HG03175 (cell line): ENCODE measurements around the gene RPS21.
"Not testable (repeated sequence)": the region's sequence is repeated elsewhere in the genome, so short reads cannot be mapped to it uniquely, and the experiment has no call there.

Experiments
- ATAC-seq: cut with Tn5 transposase; IDR thresholded peaks from one replicate; pipeline ENCODE4 v1.9.1; 2021; ENCODE audit warnings: mild to moderate bottlenecking, moderate library complexity; ENCODE audit not compliant: unreplicated experiment

RPS21 gene

DNA sequence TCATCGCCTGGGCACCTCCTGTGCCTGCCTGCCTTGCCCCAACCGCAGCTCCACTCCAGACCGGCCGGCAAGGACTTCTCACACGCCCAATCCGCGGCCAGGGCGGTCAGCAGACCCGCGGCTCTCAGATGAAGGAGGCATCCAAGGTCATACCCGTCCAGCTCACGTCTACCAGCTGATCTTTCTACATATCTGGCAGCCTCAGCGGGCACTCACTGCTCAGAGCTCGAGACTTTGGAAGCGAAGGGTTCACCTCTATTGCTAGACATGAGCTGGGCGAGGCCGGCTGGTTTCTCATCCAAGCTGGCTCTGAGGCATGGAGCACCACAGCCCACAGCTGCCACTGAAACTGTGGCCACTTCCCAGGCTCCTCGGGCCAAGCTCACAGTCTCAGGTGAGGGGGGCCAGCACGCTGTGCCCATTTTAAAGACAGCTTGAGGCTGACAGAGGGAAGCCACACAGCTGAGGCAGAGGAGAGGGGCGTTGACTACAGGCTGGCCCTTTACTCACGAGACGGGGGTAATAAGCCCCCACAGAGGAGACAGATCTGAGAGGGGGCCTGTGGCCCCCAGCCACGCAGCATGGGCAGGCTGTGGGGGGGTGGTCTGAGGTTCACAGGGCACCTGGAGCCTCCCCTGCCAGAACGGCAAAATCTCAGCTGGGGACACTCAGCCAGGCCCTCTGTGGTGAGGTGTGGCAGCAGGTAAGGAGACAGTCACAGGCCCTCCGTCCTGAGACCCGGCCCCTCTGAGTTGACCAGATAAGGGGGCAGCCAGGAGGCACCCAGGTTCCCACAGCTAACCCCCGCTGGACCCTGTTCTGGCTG is 21.8 kb upstream of the RPS21 start:
- no peak for ATAC-seq

DNA sequence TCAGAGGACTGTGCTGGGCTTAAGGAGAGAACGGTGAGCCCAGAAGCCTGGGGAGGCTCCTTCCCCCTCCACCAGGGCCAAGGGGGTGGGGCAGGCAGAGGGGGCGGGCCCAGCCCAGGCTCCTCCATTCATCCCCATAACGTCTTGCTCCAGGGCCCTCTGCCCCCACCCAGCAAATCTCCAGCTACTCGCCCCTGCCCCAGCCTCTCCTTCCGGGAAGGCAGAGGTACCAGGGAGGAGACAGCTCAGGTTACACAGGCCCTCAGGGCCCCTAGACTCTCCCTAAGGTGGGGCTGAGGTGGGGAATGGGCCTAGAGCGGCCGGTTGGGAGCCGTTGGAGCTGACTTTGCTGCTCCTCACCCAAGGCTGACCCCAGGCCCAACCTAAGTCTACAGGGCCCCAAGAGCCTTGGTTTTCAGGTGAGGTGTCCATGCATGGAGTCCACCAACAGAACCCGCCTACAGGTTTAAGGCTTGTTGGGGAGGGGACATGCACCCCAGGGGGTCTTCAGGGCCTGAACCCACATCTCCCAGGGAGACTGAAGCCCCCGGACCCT is 21.0 kb upstream of the RPS21 start:
- ATAC-seq: no peak

DNA sequence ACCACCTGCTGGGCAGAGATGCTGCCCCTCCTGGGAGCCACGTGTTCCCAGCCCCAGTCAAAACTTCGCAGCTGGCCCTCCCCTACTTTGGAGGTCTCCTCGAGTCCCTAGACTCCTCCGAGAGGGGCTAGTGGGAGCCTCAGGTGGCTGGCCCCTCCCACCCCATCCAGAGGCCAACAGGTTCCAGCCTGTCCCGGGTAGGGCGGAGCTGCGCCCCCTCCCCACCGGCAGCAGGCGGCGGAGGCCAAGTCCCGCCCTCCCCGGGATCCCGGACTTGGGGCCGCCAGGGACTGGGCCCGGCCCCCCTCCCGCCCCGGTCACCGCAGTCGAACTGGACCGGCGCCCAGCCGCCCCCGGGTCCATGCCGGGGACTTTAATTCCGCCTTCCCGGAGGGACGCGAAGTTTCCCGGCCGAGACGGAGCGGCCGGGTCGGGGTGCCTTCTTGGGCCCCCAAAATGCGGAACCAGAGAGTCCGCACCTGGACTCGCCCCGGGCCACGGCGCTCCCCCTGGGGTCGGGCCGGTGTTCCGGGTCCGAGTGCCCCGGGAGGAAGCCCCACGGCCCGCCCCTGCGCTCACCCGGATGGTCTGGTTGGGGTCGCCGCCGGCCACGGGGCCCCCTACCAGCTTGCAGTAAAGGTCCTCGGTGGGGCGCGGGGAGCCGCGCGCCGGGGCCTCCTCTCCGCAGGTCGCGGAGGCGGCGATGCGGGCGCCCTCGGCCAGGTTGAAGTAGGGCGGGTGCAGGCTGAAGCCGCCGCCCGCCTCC is 20.4 kb upstream of the RPS21 start:
- no peak for ATAC-seq

DNA sequence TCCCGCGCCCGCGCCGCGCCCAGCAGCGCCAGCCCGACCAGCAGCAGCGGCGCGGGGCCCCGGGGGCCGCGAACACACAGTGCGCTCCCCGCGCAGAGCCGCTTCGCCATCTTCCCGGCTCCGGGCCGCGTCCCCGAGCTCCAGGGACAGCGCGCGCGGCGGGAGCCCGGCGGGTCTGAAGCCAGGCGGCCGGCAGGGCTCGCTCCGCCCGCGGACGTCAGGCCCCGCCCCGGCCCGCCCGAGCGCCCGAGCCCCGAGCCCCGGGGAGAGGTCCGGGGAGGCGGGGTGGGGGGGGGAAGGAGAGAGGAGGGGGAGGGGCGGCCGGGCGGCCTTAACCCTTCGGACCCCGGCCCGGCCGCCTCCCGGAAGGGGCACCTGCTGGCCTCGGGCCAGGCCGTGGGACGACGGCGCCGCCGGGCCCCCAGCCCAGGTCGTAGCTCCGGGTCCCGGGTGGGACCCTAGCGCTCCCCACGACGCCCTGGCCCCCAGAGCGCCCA is 19.7 kb upstream of the RPS21 start, which contains the start of gene LAMA5:
Gene LAMA5 (minus strand): TSS at position 177 of the 497 bp plus-strand sequence. CDS start 67 bp downstream, at position 110.
- no peak for ATAC-seq

DNA sequence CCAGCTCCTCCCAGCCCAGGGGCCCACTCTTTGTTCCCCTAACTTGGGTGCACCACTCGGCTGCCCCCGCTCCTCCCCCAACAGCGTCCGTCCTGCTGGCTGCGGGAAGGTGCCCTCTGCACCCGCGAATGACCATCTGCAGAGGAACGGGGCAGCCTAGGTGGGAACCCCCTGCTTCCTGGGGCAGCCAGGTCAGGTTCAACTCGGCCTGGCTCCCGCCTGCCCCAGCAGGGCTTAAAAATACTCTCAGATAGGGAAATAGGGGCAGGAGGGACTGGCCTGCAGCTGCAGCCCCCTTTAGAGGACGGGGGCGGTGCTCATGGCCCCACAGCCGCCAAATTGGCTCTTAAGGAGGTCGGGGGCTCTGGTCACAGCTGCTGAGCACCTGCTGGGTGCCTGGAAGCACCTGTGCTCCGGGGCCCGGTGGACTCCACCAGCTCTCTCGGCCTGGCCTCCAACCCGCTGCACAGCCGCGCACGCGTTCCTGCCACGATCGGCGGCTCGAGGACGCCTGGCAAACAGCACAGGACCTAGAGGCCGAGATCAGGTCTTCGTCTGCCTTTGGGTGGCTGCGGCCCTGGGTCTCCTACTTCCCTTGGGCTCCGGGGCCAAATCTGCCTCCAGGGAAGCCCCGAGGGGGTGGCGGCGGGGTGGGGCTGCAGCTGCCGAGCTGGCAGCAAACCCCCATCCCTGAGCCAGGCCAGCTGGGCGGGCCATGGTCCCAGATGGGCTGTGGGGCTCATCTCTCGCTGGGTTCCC is 19.1 kb upstream of the RPS21 start:
- no peak for ATAC-seq

DNA sequence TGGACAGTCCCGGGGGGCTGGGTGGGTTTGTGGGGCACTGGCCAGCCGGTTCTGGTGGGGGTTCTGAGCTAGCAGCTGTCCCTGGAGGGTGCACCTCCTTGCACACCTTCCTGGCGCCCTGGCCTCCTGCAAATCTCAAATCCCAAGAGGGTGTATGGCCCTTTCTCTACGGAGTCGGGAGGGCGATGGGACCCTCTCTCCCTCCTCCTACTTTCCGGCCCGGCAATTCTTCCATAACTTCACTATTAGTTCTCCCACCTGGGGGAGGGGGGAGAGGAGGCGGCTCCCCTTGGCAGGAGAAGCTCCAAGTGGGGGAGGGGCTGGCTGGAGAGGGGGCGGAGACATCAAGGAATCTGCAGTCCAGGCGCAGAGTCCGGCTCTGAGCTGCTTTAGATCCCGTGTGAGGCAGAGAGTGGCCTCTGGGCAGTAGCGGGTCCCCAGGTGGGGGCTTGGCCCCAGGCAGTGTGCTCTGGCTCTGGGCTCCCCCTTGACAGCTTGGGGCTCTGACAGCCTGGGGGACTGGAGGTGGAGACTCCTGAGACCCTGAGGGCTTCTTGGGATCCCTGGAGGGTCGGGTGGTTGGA is 18.4 kb upstream of the RPS21 start:
- ATAC-seq: no peak

DNA sequence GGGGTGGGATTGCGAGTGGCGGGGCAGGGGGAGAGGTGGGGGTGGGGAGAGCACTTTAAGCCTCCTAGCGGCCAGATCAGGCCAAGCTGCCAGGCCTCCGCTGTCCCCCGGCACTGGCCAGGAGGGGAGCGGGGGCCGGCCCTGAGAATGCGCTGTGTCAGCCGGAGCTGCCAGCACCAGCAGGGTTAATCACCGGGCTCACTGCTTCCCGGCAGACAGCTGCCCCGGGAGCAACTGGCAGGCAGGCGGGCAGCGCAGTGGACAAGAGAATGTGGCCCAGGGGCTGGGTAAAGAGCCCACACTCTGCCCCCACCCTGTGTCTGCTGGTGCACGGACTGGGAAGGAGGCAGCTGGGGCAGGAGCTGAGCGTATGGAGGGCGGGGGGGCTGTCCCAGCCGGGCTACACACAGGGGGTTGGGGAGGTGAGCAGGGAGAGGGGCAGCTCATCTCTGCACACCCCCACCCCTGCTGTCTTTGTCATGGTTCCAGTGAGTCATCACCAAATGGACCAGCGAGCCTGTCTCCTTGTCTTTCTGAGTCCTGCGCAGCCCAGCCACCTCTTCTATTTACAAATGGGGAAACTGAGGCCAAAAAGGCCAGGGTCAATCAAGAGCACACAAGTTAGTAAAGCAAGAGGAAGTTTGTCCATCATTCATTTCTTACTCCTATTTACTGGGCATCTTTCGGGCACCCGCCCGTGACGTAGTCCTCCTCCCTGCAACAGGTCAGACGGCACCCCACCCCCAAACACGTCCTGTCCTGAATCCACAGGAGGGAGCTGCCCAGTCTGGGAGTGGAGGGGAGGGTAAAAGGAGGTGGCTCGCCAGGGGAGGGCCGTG is 17.7 kb upstream of the RPS21 start:
- no peak for ATAC-seq

DNA sequence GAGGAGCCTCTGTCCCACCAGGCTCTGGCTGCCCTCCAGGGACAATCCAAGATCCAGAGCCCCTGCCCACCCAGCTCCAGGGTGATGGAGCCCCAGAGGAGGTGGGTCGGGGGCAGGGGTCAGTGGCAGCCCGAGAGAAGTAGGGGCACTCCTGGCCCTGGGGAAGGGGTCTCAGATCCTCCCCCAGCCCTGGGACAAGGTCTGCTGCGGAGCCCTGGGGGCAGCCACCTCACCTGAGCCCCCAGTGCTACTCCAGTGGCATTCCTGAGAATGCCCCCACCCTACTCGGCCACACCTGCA is 17.1 kb upstream of the RPS21 start:
- no peak for ATAC-seq

DNA sequence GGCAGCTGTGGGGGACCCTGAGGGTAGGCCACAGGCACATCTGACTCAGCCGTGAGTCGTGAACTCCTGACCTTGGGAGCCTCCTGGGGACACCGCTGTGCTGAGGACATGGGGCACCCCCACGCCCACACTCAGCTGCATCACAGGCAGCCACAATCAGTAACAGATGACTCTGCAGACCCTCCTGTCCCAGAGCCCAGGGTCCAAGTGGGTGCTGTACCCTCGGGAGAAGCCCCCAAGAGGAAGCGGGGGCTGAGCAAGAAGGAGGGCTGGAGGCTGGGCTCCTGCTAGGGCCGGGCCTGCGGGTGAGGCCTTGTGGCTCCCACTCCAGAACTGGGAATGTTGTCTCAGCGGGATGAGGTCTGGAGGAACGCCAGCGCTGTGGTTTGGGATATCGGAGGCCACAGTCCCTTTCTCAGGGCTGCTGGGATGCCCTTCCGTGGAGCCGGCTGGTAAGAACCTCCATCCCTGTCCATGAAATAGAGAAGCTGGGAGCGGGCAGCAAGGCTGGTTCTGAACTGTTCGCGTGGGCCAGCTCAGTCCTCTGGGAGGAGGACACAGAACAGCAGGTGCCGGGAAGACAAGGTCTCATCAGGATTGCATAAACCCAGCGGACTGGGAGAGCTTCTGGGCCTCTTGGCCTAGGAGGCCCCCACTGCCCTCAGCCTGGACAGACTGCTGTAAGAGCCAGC is 16.6 kb upstream of the RPS21 start:
- no peak for ATAC-seq

DNA sequence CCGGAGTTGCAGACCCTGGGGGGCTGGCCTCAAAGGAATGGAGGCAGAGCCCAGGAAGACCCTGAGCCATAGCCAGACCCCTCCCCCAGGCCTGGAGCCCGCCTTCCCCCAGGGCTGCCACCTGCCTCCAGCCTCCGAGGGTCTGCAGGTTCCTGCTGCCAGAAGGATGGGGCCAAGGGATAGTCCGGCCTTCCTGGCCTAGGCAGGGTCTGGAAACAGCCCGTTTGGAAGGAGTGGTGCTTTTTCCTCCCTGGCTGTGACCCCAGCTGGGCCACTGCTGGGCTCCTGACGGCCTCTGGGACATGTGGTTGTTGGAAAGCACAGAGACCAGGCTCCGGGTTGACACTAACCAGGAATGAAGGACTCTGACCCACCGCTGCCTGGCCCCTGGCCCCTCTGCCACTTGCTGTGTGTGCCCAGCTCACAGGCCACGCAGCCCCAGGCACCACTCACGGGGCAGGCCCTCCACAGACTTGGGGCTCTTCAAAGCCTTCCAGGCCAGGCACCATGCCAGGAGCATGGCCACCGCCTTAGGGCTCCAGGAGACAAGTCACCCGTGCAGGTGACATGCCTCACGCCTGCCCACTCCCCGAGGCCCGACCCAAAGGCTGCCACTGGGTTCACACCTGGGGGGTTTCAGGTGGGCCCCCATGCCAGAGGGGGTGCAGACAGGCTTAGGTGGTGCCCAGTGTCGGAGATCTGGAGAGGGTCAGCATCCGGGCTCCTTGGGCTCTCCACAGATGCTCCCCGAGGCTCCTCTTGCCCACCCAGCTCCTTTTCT is 15.9 kb upstream of the RPS21 start:
- no peak for ATAC-seq

DNA sequence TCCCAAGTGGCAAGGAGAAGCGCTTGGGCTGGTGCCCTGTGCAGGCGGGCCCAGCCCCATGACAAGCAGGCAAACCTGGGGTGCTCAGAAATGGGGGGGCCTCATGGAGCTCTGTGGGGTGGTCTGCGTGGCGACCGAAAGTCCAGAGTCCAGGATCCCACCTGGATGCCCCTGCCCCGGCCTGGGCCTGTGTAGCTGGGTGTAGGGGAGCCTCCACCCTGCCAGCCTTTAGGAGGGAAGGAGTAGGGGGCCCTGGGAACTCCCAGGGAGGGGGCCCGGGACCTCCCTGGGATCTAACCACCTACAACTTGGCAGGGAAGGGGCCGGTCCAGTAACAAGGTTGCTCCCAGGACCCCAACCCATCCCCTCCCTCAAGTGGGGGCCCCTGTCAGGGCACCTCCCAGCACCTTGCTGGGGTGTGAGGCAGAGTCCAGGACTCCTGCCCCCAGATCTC is 15.3 kb upstream of the RPS21 start:
- ATAC-seq: no peak

DNA sequence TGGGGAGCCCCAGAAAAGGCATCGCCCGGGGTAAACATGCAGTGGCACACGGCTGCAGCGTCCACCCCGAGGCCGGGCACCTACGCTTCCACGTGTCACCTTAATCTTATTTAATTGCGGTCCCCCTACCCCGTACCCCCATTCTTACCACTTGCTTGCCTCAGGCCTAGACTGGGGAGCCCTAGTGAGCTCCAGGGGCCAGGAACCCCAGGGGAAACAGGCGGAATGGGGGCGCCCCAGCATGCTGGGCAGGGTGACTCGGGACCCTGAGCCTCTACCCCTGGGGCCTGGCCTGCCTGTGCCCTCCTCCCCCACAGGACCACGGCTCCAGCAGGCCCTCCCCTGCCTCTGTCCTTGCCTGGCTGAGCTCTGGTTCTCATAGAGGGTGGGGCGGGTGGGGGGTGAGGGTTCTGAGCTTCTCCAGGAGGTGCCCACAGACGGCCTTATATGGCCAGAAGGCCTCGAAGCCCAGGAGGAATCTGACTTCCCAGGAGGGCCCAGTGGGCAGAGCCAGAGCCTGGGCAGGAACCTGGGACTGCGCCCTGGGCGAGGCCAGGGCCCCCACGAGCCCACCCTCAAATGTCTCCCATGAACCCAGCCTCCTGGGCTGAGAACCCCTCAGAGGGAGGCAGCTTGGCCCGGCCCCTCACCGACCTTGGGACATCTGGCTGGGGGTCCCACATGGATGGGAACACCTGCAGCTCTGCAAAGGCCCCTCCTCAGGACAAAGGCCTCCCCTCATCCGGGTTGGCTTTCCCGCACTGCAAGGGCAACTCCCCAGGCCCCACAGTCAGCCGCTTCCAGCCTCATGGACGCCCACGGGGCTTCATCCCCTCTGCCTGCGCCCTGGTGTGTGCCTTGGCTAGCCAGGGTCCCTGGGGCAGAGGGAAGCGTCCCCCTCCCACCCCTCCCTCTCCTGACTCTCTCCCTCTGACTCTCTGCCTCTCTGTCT is 14.6 kb upstream of the RPS21 start:
- no peak for ATAC-seq

DNA sequence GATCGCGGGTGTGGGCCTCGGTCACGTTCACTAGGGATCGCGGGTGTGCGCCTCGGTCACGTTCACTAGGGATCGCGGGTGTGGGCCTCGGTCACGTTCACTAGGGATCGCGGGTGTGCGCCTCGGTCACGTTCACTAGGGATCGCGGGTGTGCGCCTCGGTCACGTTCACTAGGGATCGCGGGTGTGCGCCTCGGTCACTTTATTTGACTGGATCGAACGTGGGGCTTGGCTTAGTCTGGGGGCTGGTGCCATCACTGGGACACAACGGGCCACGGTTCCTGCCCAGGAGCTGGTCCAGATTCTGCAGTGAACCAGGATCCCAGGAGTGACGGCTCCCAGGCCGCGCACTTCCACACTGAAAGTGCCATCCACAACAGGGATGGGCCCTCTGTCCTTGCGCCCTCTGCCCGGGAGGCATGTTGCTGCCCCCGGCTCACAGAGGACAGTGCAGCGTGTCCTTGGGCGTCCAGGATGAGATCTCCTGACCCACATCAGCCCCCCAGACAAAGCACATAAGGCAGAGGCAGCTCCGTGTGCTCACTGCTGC is 13.2 kb upstream of the RPS21 start:
- ATAC-seq: not testable (repeated sequence)

DNA sequence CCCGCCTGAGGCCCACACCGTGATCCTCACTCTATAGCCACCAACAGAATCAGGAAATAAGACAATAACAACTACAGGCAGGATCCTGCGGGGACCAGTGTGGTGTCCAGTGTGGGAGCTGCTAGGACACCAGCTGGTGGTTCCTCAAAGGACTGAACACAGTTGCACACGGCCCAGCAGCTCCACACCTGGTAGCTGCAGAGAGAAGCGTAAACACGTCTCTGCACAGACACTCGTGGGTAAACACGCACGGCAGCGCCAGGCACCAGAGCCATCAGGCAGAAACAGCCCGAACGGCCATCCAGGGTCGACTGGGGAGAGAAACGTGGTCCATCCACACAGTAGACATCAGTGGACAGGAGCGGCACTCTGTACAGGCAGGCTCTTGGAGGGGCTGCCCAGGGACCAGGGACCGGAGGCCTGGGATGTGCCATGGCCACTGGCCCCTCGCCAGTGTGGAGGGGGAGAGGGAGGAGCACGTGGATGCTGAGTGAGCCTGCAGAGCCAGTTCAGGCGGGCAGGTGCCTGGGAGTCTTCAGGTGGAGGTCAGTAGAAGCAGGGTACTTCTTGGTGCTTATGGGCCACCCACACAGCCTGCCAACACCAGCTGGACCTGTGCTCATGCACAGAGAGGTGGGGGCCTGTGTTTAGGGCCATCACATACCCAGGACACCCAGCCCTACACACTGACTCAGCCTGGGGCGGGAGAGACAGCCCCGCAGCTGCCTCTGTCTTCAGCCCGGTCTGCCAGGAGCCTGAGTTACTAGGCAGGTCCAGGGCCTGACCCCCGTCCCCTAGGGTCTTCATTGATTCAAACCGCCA is 12.4 kb upstream of the RPS21 start:
- ATAC-seq: no peak

DNA sequence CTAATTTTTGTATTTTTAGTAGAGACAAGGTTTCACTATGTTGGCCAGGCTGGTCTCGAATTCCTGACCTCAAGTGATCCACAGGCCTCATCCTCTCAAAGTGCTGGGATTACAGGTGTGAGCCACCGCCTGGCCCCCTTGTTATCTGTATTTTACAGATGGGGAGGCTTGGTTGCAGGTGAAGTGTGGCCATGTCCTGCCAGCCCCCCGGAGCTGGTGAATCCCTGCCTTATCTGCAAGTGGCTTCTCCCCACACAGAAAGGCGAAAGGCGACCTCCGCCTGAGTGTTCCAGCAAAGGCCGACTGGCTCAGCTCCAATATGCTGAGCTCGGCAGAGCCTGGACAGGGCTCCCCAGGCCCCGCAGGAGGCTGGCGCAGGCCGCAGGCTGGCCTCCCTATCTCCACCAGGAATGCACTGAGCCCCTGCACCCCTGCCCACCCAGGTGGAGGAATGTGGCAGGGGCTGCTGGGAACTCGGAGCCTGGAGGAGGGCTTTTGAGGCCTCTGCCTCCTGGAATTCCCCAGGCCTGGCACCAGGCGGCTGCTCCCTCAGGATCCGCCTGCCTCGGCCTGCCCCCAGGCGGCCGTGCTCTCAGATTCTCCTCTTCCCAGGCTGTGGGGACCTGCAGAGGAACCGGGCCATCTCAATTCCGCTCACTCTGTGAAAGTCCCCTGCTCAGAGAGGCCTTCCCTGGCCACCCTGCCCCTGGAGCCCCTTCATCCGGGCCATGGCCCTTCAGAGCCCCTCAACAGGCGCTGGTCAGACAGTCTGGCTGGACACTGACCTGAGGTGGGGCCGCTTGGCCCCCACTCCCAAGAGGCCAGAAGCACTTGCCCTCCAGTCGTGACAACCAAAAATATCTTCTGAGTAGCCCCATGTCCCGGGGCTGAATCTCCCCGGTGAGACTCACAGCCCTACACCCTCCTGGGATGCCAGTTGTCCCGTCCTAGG is 10.5 kb upstream of the RPS21 start:
- no peak for ATAC-seq
